GM12891 (cell line): ENCODE data around the gene ZNF683.

Source experiments
- DNase-seq: peaks from one replicate; pipeline ENCODE4 v3.0.0; 2011; ENCODE audit warnings: low spot score; ENCODE audit not compliant: insufficient read length
- FAIRE-seq: peaks from 2 replicates; lab custom pipeline; 2011; peaks lifted over from hg19 to GRCh38; lab: Jason Lieb, UNC
- PAX5 ChIP-seq: IDR thresholded peaks from 2 replicates; pipeline ENCODE4 v1.6.1; 2011; ENCODE audit warnings: low read length, moderate library complexity, mild to moderate bottlenecking; ENCODE audit not compliant: insufficient read depth, severe bottlenecking
- POLR2A ChIP-seq: IDR thresholded peaks from 2 replicates; pipeline ENCODE4 v1.6.1; 2011; ENCODE audit warnings: low read depth, low read length, control low read depth
- POLR2AphosphoS5 ChIP-seq: IDR thresholded peaks from 2 replicates; pipeline ENCODE4 v1.6.1; 2011; ENCODE audit warnings: low read depth, low read length, control low read depth
- POU2F2 ChIP-seq: IDR thresholded peaks from 2 replicates; pipeline ENCODE4 v1.6.1; 2011; ENCODE audit warnings: low read depth, mild to moderate bottlenecking, control low read depth, low read length, moderate library complexity
- SPI1 ChIP-seq: IDR thresholded peaks from 2 replicates; pipeline ENCODE4 v1.6.1; 2011; ENCODE audit warnings: low read depth, low read length, control low read depth
- TAF1 ChIP-seq: IDR thresholded peaks from 2 replicates; pipeline ENCODE4 v1.6.1; 2011; ENCODE audit warnings: low read depth, low read length, control low read depth

Gene ZNF683

GRCh38 chr1:26327956-26328362 is 44.6 kb downstream of the ZNF683 start:
- TF ChIP-seq POLR2AphosphoS5 (no peak), PAX5 (no peak), POU2F2 (no peak), TAF1 (no peak), SPI1 (no peak), POLR2A (no peak)
- DNase-seq: no peak
- no peak for FAIRE-seq

- FAIRE-seq (peak; percentile 41), DNase-seq (no peak)
- no peak for TF ChIP-seq POLR2A
- no peak for TF ChIP-seq SPI1
- TF ChIP-seq POU2F2: no peak
- TF ChIP-seq TAF1: no peak
- TF ChIP-seq PAX5: no peak
- TF ChIP-seq POLR2AphosphoS5: no peak
Observed at GRCh38 chr1:26324550-26324949, 48.0 kb downstream of the ZNF683 start.

- no peak for TF ChIP-seq TAF1
- TF ChIP-seq SPI1: no peak
- no peak for TF ChIP-seq PAX5
- TF ChIP-seq POU2F2: no peak
- no peak for TF ChIP-seq POLR2AphosphoS5
- no peak for TF ChIP-seq POLR2A
- no peak for DNase-seq
- FAIRE-seq: no peak
Observed at GRCh38 chr1:26323382-26323781, 49.2 kb downstream of the ZNF683 start.

DNA sequence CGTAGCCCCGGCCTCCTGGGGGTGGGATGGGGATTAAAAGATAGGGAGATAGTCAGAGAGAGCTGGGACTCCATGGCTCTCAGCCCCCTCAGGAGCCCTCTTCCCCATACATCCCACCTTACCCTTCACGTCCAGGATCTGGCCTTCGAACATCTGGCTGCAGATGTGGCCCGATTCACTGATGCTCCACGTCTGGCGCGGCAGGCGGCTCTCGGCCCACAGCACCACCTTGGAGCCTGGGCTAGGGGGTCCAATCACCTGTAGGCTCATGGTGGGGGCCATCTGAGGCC is 50.6 kb downstream of the ZNF683 start:
- no peak for FAIRE-seq
- no peak for TF ChIP-seq POU2F2
- no peak for TF ChIP-seq PAX5
- no peak for TF ChIP-seq POLR2AphosphoS5
- no peak for TF ChIP-seq POLR2A
- no peak for TF ChIP-seq SPI1
- no peak for TF ChIP-seq TAF1
- no peak for DNase-seq

DNA sequence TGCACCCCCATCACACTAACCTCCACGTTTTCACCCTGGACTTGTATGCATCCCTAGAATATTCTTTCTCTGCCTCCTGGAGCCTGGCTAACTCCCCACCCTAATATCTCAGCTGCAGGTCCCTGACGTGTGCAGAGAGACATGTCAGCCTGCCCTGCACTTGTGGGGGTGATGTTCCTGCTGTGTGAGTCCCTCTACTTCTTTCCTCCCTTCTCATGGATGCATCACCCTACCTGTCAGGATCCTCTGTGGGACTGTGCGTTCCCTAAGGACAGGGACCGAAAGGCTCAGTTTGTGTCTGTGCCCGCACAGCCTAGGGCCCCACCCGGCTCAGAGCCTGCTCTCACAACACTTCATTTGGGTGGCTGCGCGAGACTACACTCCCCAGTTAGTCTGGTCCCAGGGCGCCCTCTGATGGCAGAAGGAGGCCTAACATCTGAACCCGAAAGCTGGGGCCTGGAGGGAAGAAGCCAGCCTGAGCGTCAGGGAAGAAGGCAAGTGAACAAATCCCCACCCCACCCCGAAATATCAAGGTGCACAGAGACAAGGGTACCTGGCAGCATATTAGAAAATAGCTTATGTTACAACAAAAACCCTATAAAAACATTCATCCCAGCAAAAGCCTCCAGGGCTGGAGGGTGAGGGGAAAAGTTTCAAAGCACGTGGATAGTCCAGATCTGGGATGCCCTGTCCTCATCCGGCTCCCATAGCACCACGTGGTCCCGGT is 51.1 kb downstream of the ZNF683 start:
- TF ChIP-seq TAF1 (no peak), POU2F2 (0 out of 2 replicates have a peak, but pooled peaks have one; percentile 25)
- peak; percentile 95 for FAIRE-seq
- DNase-seq: peak; percentile 86

GRCh38 chr1:26320896-26321295 is 51.7 kb downstream of the ZNF683 start:
- DNase-seq: no peak
- FAIRE-seq: no peak
- TF ChIP-seq PAX5: no peak
- no peak for TF ChIP-seq POU2F2
- TF ChIP-seq POLR2A: no peak
- TF ChIP-seq TAF1: no peak
- TF ChIP-seq POLR2AphosphoS5: no peak
- no peak for TF ChIP-seq SPI1

GRCh38 chr1:26318338-26319064 is 54.0 kb downstream of the ZNF683 start:
- FAIRE-seq (peak; percentile 95), DNase-seq (no peak)
- TF ChIP-seq POLR2AphosphoS5 (no peak), POU2F2 (no peak), POLR2A (0 out of 2 replicates have a peak, but pooled peaks have one; percentile 9), SPI1 (peak; percentile 71), TAF1 (no peak), PAX5 (no peak)

GRCh38 chr1:26317612-26318337 is 54.8 kb downstream of the ZNF683 start, which contains the start of gene CD52:
Gene CD52, plus strand, starts transcription at chr1:26317958. Its CDS starts 60 bp downstream, at chr1:26318018.
- DNase-seq (peak; percentile 67), FAIRE-seq (peak; percentile 91)
- no peak for TF ChIP-seq POU2F2
- no peak for TF ChIP-seq PAX5
- peak; percentile 29; the same call in 1 of the 2 replicates for TF ChIP-seq SPI1
- TF ChIP-seq POLR2A: peak; percentile 76

DNA sequence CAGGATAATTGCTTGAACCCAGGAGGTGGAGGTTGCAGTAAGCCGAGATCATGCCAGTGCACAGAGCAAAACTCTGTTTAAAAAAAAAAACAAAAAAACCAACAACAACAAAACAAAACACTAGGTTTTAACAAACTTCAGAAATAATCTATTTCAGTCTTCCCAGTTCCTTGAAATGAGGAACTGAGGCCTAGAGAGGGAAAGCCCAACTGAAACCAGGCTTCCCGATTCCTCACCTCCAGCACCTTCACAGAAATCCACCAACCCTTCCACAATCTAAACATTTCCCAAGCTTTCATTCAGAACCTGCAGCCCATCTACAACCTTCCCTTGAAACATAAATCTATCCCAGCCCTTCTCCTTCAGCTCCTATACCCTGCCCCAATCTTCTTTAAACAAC is 55.4 kb downstream of the ZNF683 start:
- DNase-seq (no peak), FAIRE-seq (peak; percentile 45)
- no peak for TF ChIP-seq POLR2A
- peak; percentile 91 for TF ChIP-seq SPI1
